GM12891 (cell line): ENCODE results near the gene SNAI1.

Source experiments
- DNase-seq: peaks from one replicate; pipeline ENCODE4 v3.0.0; 2011; ENCODE audit warnings: low spot score; ENCODE audit not compliant: insufficient read length
- FAIRE-seq: peaks from 2 replicates; lab custom pipeline; 2011; peaks lifted over from hg19 to GRCh38; lab: Jason Lieb, UNC
- PAX5 ChIP-seq: IDR thresholded peaks from 2 replicates; pipeline ENCODE4 v1.6.1; 2011; ENCODE audit warnings: low read length, moderate library complexity, mild to moderate bottlenecking; ENCODE audit not compliant: insufficient read depth, severe bottlenecking
- POLR2A ChIP-seq: IDR thresholded peaks from 2 replicates; pipeline ENCODE4 v1.6.1; 2011; ENCODE audit warnings: low read depth, low read length, control low read depth
- POLR2AphosphoS5 ChIP-seq: IDR thresholded peaks from 2 replicates; pipeline ENCODE4 v1.6.1; 2011; ENCODE audit warnings: low read depth, low read length, control low read depth
- POU2F2 ChIP-seq: IDR thresholded peaks from 2 replicates; pipeline ENCODE4 v1.6.1; 2011; ENCODE audit warnings: low read depth, mild to moderate bottlenecking, control low read depth, low read length, moderate library complexity
- SPI1 ChIP-seq: IDR thresholded peaks from 2 replicates; pipeline ENCODE4 v1.6.1; 2011; ENCODE audit warnings: low read depth, low read length, control low read depth
- TAF1 ChIP-seq: IDR thresholded peaks from 2 replicates; pipeline ENCODE4 v1.6.1; 2011; ENCODE audit warnings: low read depth, low read length, control low read depth

Gene SNAI1

GRCh38 chr20:50020288-50020687, 37.5 kb downstream of the SNAI1 start:
- no peak for FAIRE-seq
- DNase-seq = no peak
- no peak for TF ChIP-seq POLR2A
- TF ChIP-seq PAX5 = no peak
- no peak for TF ChIP-seq POLR2AphosphoS5
- TF ChIP-seq TAF1 = no peak
- TF ChIP-seq SPI1 = no peak
- no peak for TF ChIP-seq POU2F2

GRCh38 chr20:50022676-50023075, 39.9 kb downstream of the SNAI1 start:
- DNase-seq = no peak
- no peak for TF ChIP-seq TAF1
- no peak for TF ChIP-seq SPI1
- TF ChIP-seq POU2F2 = no peak
- TF ChIP-seq PAX5 = no peak
- no peak for TF ChIP-seq POLR2AphosphoS5
- TF ChIP-seq POLR2A = no peak
- no peak for FAIRE-seq

GRCh38 chr20:50023116-50023805, 40.5 kb downstream of the SNAI1 start:
- DNase-seq = no peak
- TF ChIP-seq POLR2AphosphoS5 (no peak), SPI1 (no peak), POU2F2 (no peak), PAX5 (no peak), TAF1 (no peak), POLR2A (no peak)
- FAIRE-seq = no peak

GRCh38 chr20:50026746-50027575, 44.2 kb downstream of the SNAI1 start:
- no peak for DNase-seq
- no peak for TF ChIP-seq POLR2A
- no peak for TF ChIP-seq POLR2AphosphoS5
- no peak for TF ChIP-seq SPI1
- no peak for FAIRE-seq

- TF ChIP-seq TAF1 (no peak), POU2F2 (no peak), POLR2AphosphoS5 (no peak), PAX5 (no peak), SPI1 (no peak), POLR2A (no peak)
- FAIRE-seq (no peak), DNase-seq (no peak)
These were observed 44.9 kb downstream of the SNAI1 start for GRCh38 chr20:50027611-50028105.

- no peak for TF ChIP-seq POU2F2
- TF ChIP-seq PAX5 = no peak
- no peak for TF ChIP-seq POLR2AphosphoS5
- no peak for TF ChIP-seq POLR2A
- TF ChIP-seq TAF1 = no peak
- FAIRE-seq (no peak), DNase-seq (no peak)
These were observed 46.4 kb downstream of the SNAI1 start for GRCh38 chr20:50029083-50029696.

- FAIRE-seq (no peak), DNase-seq (no peak)
- no peak for TF ChIP-seq SPI1
- TF ChIP-seq POLR2AphosphoS5 = no peak
- no peak for TF ChIP-seq TAF1
These were observed 47.1 kb downstream of the SNAI1 start for GRCh38 chr20:50029697-50030461.

GRCh38 chr20:50032955-50033666, 50.3 kb downstream of the SNAI1 start:
- DNase-seq (no peak), FAIRE-seq (no peak)
- TF ChIP-seq SPI1 (no peak), POU2F2 (no peak), PAX5 (no peak), TAF1 (no peak), POLR2A (no peak), POLR2AphosphoS5 (no peak)

GRCh38 chr20:50034567-50035180, 51.9 kb downstream of the SNAI1 start:
- no peak for TF ChIP-seq PAX5
- FAIRE-seq (no peak), DNase-seq (no peak)

GRCh38 chr20:50036703-50037102, 53.9 kb downstream of the SNAI1 start:
- DNase-seq (no peak), FAIRE-seq (no peak)
- TF ChIP-seq TAF1 (no peak), POLR2A (no peak), POU2F2 (no peak), POLR2AphosphoS5 (no peak), PAX5 (no peak), SPI1 (no peak)
